Trophoblast cell (in vitro differentiated cells and primary cell): ENCODE data around the gene PLCL1.
"Not testable (repeated sequence)": the region's sequence is repeated elsewhere in the genome, so short reads cannot be mapped to it uniquely, and the experiment has no call there.

ENCODE experiments used
- DNase-seq, 2 donors: peaks; one replicate each; pipeline ENCODE4 v3.0.0-alpha.2; 2016
- H2AFZ ChIP-seq: 2 replicates; pipeline ENCODE4 v1.6.1; 2013; ENCODE audit warnings: low read length, moderate library complexity, mild to moderate bottlenecking; ENCODE audit not compliant: insufficient read depth, poor library complexity
- H2AK5ac ChIP-seq: 2 replicates; pipeline ENCODE4 v1.6.1; 2013; ENCODE audit warnings: mild to moderate bottlenecking, low read length
- H2BK120ac ChIP-seq: 2 replicates; pipeline ENCODE4 v1.6.1; 2013; ENCODE audit warnings: low read length, mild to moderate bottlenecking, moderate library complexity; ENCODE audit not compliant: insufficient read depth, poor library complexity
- H2BK12ac ChIP-seq: 2 replicates; pipeline ENCODE4 v1.6.1; 2013; ENCODE audit warnings: mild to moderate bottlenecking, low read length, moderate library complexity
- H2BK5ac ChIP-seq: 2 replicates; pipeline ENCODE4 v1.6.1; 2013; ENCODE audit warnings: low read length, low read depth, moderate library complexity, mild to moderate bottlenecking; ENCODE audit not compliant: poor library complexity
- H3K14ac ChIP-seq: 2 replicates; pipeline ENCODE4 v1.6.1; 2013; ENCODE audit warnings: mild to moderate bottlenecking, low read length
- H3K18ac ChIP-seq: 2 replicates; pipeline ENCODE4 v1.6.1; 2013; ENCODE audit warnings: mild to moderate bottlenecking, low read length
- H3K23ac ChIP-seq: 2 replicates; pipeline ENCODE4 v1.6.1; 2013; ENCODE audit warnings: low read length
- H3K27ac ChIP-seq: 2 replicates; pipeline ENCODE4 v1.5.1; 2013; ENCODE audit warnings: low read depth, mild to moderate bottlenecking, inconsistent platforms, low read length, moderate library complexity
- H3K27me3 ChIP-seq: 2 replicates; pipeline ENCODE4 v1.6.1; 2013; ENCODE audit warnings: inconsistent platforms, mild to moderate bottlenecking, low read length, moderate library complexity; ENCODE audit not compliant: insufficient read depth
- H3K36me3 ChIP-seq, 2 experiments: 1 replicate in 1 of 2; 2 replicates in 1 of 2; pipeline ENCODE4 v1.6.1; 2013; ENCODE audit warnings: low read length in 2 of 2, mild to moderate bottlenecking in 2 of 2, moderate library complexity in 1 of 2; ENCODE audit not compliant: insufficient read depth in 2 of 2, control insufficient read depth in 1 of 2
- H3K4ac ChIP-seq: 2 replicates; pipeline ENCODE4 v1.6.1; 2013; ENCODE audit warnings: low read depth, mild to moderate bottlenecking, low read length, moderate library complexity
- H3K4me1 ChIP-seq, 2 experiments: 1 replicate in 1 of 2; 2 replicates in 1 of 2; pipeline ENCODE4 v1.6.1; 2013; ENCODE audit warnings: low read length in 2 of 2, mild to moderate bottlenecking in 2 of 2, moderate library complexity in 1 of 2; ENCODE audit not compliant: insufficient read depth in 2 of 2, control insufficient read depth in 1 of 2
- H3K4me2 ChIP-seq: 2 replicates; pipeline ENCODE4 v1.6.1; 2013; ENCODE audit warnings: inconsistent platforms, mild to moderate bottlenecking, low read length, moderate library complexity
- H3K4me3 ChIP-seq: 2 replicates; pipeline ENCODE4 v1.5.1; 2013; ENCODE audit warnings: mild to moderate bottlenecking, low read depth, low read length, inconsistent platforms
- H3K79me1 ChIP-seq: one replicate; pipeline ENCODE4 v1.6.1; 2013; ENCODE audit warnings: low read length
- H3K79me2 ChIP-seq: 2 replicates; pipeline ENCODE4 v1.6.1; 2013; ENCODE audit warnings: low read length, mild to moderate bottlenecking; ENCODE audit not compliant: control insufficient read depth, insufficient read depth, poor library complexity
- H3K9ac ChIP-seq: 2 replicates; pipeline ENCODE4 v1.6.1; 2013; ENCODE audit warnings: mild to moderate bottlenecking, low read length
- H3K9me3 ChIP-seq: 2 replicates; pipeline ENCODE4 v1.6.1; 2013; ENCODE audit warnings: low read depth, mild to moderate bottlenecking, control low read depth, inconsistent platforms, low read length; ENCODE audit not compliant: insufficient read depth
- H4K12ac ChIP-seq: 2 replicates; pipeline ENCODE4 v1.6.1; 2013; ENCODE audit warnings: low read depth, mild to moderate bottlenecking, low read length, moderate library complexity
- H4K8ac ChIP-seq: 2 replicates; pipeline ENCODE4 v1.6.1; 2013; ENCODE audit warnings: low read depth, mild to moderate bottlenecking, low read length, moderate library complexity
- H4K91ac ChIP-seq: one replicate; pipeline ENCODE4 v1.6.1; 2013; ENCODE audit warnings: low read depth, mild to moderate bottlenecking, low read length, moderate library complexity
- WGBS: extraction: QIAGEN DNeasy Blood & Tissue Kit; methylation state at CpG from one replicate; pipeline ENCODE4 v1.1.7; 2013; ENCODE audit warnings: missing lambda C conversion rate; ENCODE audit not compliant: insufficient read length, insufficient coverage; ENCODE audit errors: extremely low coverage; 5-methylcytosine and 5-hydroxymethylcytosine counted together

Gene PLCL1

DNA sequence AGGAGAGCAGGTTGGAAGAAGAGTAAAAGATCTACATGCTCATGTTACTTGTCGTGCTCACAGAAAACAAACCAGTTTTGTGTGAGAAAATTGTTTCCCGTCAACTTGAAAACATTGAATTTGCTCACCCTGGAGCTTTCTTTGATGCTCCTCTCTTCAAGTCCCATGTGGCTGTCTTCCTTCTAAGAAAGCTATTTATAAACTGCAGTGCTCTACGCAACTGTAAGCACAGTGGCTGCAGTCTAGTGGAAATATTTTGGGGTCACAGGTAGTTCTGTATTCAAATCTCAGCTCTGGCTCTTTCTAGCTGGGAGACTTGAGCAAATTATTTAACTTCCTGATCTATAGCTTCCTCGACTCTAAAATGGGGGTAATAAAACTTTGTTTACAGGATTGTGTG is 211.8 kb downstream of the PLCL1 start:
- H3K14ac ChIP-seq: no peak overlapping the region

DNA sequence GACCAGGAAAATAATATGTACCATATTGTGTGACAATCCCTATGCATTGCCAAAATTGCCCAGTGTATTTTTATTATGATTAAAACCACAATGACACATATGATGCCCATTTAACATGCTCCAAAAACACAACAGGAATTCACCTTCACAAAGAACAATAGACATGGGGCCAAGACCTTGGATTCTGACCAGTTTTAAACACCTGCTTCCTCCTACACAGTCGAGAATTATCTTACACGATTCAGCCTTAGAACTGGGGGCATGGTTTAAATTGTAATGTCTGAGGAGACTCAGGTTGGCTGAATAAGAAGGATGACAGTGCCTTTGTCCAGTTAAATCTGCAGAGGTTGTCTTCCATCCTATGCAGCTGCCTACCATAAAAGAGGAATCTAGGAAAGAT is 212.7 kb downstream of the PLCL1 start:
- no peak overlapping the region for H2AK5ac ChIP-seq
- no peak overlapping the region for H3K14ac ChIP-seq
- no peak overlapping the region for H3K4ac ChIP-seq
- no peak overlapping the region for H3K27ac ChIP-seq
- no peaks in the 10 kb centered on the region for H3K9me3 ChIP-seq
- no peak overlapping the region for H4K8ac ChIP-seq
- H2BK5ac ChIP-seq: no peak overlapping the region
- no peaks in the 10 kb centered on the region for H3K4me1 ChIP-seq
- no peak overlapping the region for H3K4me2 ChIP-seq
- no peak overlapping the region for H4K91ac ChIP-seq
- no CpG with 5 or more reads among the region's 2 CpGs for WGBS
- H4K12ac ChIP-seq: no peak overlapping the region
- H3K9ac ChIP-seq: no peak overlapping the region
- no peaks in the 10 kb centered on the region for H3K36me3 ChIP-seq
- H2BK120ac ChIP-seq: no peak overlapping the region
- no peaks in the 10 kb centered on the region for H3K79me1 ChIP-seq
- no peak overlapping the region for H3K18ac ChIP-seq
- no peak overlapping the region for H2AFZ ChIP-seq
- H3K79me2 ChIP-seq: no peaks in the 10 kb centered on the region
- H3K27me3 ChIP-seq: no peaks in the 10 kb centered on the region
- no peak overlapping the region for H3K23ac ChIP-seq
- no peak for DNase-seq
- no peak overlapping the region for H3K4me3 ChIP-seq
- H2BK12ac ChIP-seq: no peak overlapping the region

More for the DNA sequence above, 211.8 kb downstream of the PLCL1 start:
- Histone ChIP-seq H2AK5ac (no peak overlapping the region), H2AFZ (no peak overlapping the region), H3K4me1 (no peaks in the 10 kb centered on the region), H3K23ac (no peak overlapping the region), H3K27ac (no peak overlapping the region), H3K27me3 (no peaks in the 10 kb centered on the region), H3K79me2 (no peaks in the 10 kb centered on the region), H3K9me3 (no peaks in the 10 kb centered on the region), H3K9ac (no peak overlapping the region), H4K8ac (no peak overlapping the region), H2BK120ac (no peak overlapping the region), H4K12ac (no peak overlapping the region), H2BK12ac (no peak overlapping the region), H3K4ac (no peak overlapping the region), H4K91ac (no peak overlapping the region), H3K79me1 (no peaks in the 10 kb centered on the region), H3K18ac (no peak overlapping the region), H2BK5ac (no peak overlapping the region), H3K4me3 (no peak overlapping the region), H3K36me3 (no peaks in the 10 kb centered on the region), H3K4me2 (no peak overlapping the region)
- no CpG with 5 or more reads among the region's 4 CpGs for WGBS
- no peak for DNase-seq

DNA sequence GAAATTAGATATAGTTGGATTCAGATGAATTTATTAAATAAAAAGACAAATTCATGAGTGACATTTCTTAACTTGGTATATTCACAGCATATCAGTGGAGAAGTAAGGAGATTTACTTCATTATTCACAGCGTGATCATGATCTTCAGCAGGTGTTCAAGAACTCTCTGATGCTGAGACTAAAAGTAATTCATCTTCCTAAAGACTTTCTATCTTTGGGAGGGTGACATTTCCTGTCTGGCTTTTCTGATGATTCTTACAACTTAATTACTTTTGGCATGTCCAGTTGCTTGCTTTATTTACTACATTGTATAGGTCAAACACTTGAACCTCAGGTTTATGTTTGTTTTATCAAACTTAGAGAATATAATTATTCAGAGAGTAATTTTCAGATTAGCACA is 224.6 kb downstream of the PLCL1 start:
- Histone ChIP-seq H3K18ac (no peak overlapping the region), H2AK5ac (no peak overlapping the region), H3K14ac (no peak overlapping the region), H2BK12ac (no peak overlapping the region), H4K91ac (no peak overlapping the region), H3K4ac (no peak overlapping the region), H3K4me3 (no peak overlapping the region), H3K79me1 (no peaks in the 10 kb centered on the region), H4K8ac (no peak overlapping the region), H3K9me3 (no peaks in the 10 kb centered on the region), H2BK120ac (no peak overlapping the region), H3K27me3 (no peaks in the 10 kb centered on the region), H4K12ac (no peak overlapping the region), H3K4me1 (no peaks in the 10 kb centered on the region), H3K27ac (no peak overlapping the region), H2AFZ (no peak overlapping the region), H3K79me2 (no peaks in the 10 kb centered on the region), H2BK5ac (no peak overlapping the region), H3K4me2 (no peak overlapping the region), H3K23ac (no peak overlapping the region), H3K9ac (no peak overlapping the region), H3K36me3 (no peaks in the 10 kb centered on the region)
- no CpG with 5 or more reads among the region's 1 CpG for WGBS
- DNase-seq: no peak

DNA sequence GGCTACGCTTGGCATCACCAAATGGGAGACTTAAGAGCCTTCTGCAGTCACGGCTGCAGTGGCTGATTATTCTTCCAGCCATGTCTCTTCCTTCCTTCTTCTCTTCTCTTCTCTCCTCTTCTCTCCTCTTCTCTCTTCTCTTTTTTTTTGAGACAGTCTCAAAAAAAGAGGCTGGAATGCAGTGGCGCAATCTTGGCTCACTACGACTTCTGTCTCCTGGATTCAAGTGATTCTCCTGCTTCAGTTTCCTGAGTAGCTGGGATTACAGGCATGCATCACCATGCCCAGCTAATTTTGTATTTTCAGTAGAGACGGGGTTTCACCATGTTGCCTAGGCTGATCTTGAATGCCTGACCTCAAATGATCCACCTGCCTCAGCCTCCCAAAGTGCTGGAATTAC is 225.2 kb downstream of the PLCL1 start:
- not testable (repeated sequence) for H3K79me1 ChIP-seq, H3K27ac ChIP-seq, H2BK5ac ChIP-seq, H2BK12ac ChIP-seq, DNase-seq, H3K18ac ChIP-seq, H2AK5ac ChIP-seq, H3K9ac ChIP-seq, H4K8ac ChIP-seq, H3K4me2 ChIP-seq, H3K27me3 ChIP-seq, H3K4me1 ChIP-seq, H2AFZ ChIP-seq, H3K79me2 ChIP-seq, H3K4me3 ChIP-seq, H3K23ac ChIP-seq, H2BK120ac ChIP-seq, H3K9me3 ChIP-seq, H3K14ac ChIP-seq, H3K36me3 ChIP-seq, H3K4ac ChIP-seq, H4K12ac ChIP-seq, H4K91ac ChIP-seq
- no CpG with 5 or more reads among the region's 5 CpGs for WGBS
